ENCODE results near the gene BACH2. TPM values are rescaled to one million over a fixed set of nuclear protein-coding genes. Genes with fewer than 3 reads are reported as not detected.
"Not testable (repeated sequence)": the region's sequence is repeated elsewhere in the genome, so short reads cannot be mapped to it uniquely, and the experiment has no call there.

The BACH2 gene
- total and polyA plus RNA-seq, 4 experiments from 2014 or later = 6.5 to 48.0 (median 25.8) TPM

DNA sequence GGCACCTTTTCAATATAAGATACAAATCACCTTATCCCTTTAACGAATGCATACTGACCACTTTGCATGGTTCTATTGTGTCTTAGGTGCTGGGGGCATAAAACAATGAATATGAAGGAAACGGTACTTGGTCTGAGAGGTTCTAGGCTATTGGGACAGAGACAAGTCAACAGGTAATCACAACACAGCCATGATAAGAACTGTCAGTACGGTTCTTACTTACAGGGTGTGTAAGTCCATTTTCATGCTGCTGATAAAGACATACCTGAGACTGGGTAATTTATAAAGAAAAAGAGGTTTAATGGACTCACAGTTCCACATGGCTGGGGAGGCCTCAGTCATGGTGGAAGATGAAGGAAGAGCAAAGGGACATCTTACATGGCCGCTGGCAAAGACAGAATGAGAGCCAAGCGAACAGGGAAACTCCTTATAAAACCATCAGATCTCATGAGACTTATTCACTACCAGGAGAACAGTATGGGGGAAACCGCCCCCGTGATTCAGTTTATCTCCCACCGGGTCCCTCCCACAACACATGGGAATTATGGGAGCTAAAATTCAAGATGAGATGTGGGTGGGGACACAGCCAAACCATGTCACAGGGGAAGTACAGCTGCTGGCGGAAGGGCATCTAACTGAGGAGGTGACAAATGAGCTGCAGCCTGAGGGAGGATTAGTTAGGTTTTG lies 325.2 kb downstream of the BACH2 start:
- H3K9me3 Mint-ChIP-seq; H3K36me3 ChIP-seq (ENCODE audit: insufficient read depth, low read length); H3K4me1 ChIP-seq (ENCODE audit: insufficient read depth, low read length); H3K27ac ChIP-seq (ENCODE audit: low read depth, low read length); H3K27me3 ChIP-seq (ENCODE audit: insufficient read depth, low read length); DNase-seq; H3K4me3 ChIP-seq (ENCODE audit: low read length in 2 of 2); H3K27me3 Mint-ChIP-seq; H3K4me3 Mint-ChIP-seq; H3K9me3 ChIP-seq (ENCODE audit: control insufficient read depth in 1 of 2, low read length in 2 of 2): not testable (repeated sequence)
- intact Hi-C loops (cut with micrococcal nuclease) = loop anchor here (2.0 kb wide), 1 partner anchor 207 kb away; no protein-coding TSS in a partner anchor
- H3K4me1 Mint-ChIP-seq = peaks cover 3 to 15% (median 8%) of the 10 kb centered on the region in 4 donors
- H3K27ac Mint-ChIP-seq = peak overlapping the region in 6 of 7 donors; percentile 5 to 66 (median 56)
- POLR2A ChIA-PET (ENCODE audit: partially characterized antibody) = interaction anchor here (1.1 kb wide), 1 partner anchor 148 kb away, joined by 3 read pairs; no protein-coding TSS in a partner anchor
- peaks cover 10 to 22% of the 10 kb centered on the region in 2 donors for H3K36me3 Mint-ChIP-seq
- CTCF ChIA-PET (ENCODE audit: partially characterized antibody) = interaction anchor here (0.6 to 3.0 kb wide), 7 partner anchors 16 to 508 kb away, joined by 3 to 19 read pairs (median 3); no protein-coding TSS in a partner anchor

- intact Hi-C loops (cut with micrococcal nuclease) = loop anchor here (1.0 to 2.0 kb wide), 2 partner anchors 208 to 509 kb away; no protein-coding TSS in a partner anchor
- no peak overlapping the region for H3K27ac Mint-ChIP-seq
- Histone ChIP-seq H3K9me3 (ENCODE audit: control insufficient read depth in 1 of 2, low read length in 2 of 2) (no peaks in the 10 kb centered on the region), H3K27me3 (ENCODE audit: insufficient read depth, low read length) (no peaks in the 10 kb centered on the region), H3K27ac (ENCODE audit: low read depth, low read length) (no peak overlapping the region), H3K4me3 (ENCODE audit: low read length in 2 of 2) (no peak overlapping the region), H3K36me3 (ENCODE audit: insufficient read depth, low read length) (no peaks in the 10 kb centered on the region), H3K4me1 (ENCODE audit: insufficient read depth, low read length) (no peaks in the 10 kb centered on the region)
- no peak overlapping the region for H3K4me3 Mint-ChIP-seq
- DNase-seq = peak in 4 of 5 donors; percentile 23 to 40 (median 33)
- no peaks in the 10 kb centered on the region for H3K9me3 Mint-ChIP-seq
- peaks cover 2 to 20% (median 8%) of the 10 kb centered on the region in 4 donors for H3K4me1 Mint-ChIP-seq
- ChIA-PET POLR2A (ENCODE audit: partially characterized antibody) (interaction anchor here (0.8 kb wide), 1 partner anchor 150 kb away, joined by 3 read pairs; no protein-coding TSS in a partner anchor), CTCF (ENCODE audit: partially characterized antibody) (interaction anchor here (0.6 to 3.0 kb wide), 8 partner anchors 17 to 508 kb away, joined by 3 to 19 read pairs (median 4); no protein-coding TSS in a partner anchor)
- H3K27me3 Mint-ChIP-seq = no peaks in the 10 kb centered on the region
- peaks cover 10 to 21% of the 10 kb centered on the region in 2 donors for H3K36me3 Mint-ChIP-seq
These were observed 325.9 kb downstream of the BACH2 start for GRCh38 chr6:89970609-89971337.

DNA sequence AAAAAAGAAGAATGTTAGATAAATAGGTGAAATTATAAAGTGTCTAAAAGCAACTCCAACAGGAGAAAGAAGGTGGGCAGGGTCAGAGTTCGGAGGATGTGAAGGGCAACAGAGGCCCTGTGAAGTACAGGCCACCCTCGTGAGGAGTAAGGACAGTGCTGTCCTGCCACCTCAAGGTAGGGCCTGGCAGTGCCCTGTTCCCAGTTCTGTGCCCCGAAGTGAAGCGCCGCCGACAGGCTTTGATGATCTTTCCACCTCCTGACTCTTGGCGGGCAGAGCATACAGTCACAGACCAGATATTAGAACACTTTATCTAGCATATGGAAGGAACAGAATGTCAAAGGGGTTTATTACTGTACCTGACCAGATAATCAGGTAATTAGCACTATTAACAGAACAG lies 326.6 kb downstream of the BACH2 start:
- Histone ChIP-seq H3K4me3 (ENCODE audit: low read length in 2 of 2) (no peak overlapping the region), H3K27me3 (ENCODE audit: insufficient read depth, low read length) (no peaks in the 10 kb centered on the region), H3K36me3 (ENCODE audit: insufficient read depth, low read length) (no peaks in the 10 kb centered on the region), H3K4me1 (ENCODE audit: insufficient read depth, low read length) (no peaks in the 10 kb centered on the region), H3K9me3 (ENCODE audit: control insufficient read depth in 1 of 2, low read length in 2 of 2) (no peaks in the 10 kb centered on the region), H3K27ac (ENCODE audit: low read depth, low read length) (no peak overlapping the region)
- H3K4me3 Mint-ChIP-seq = no peak overlapping the region
- ChIA-PET POLR2A (ENCODE audit: partially characterized antibody) (interaction anchor here (0.8 kb wide), 1 partner anchor 150 kb away, joined by 3 read pairs; no protein-coding TSS in a partner anchor), CTCF (ENCODE audit: partially characterized antibody) (interaction anchor here (0.9 to 3.0 kb wide), 5 partner anchors 27 to 509 kb away, joined by 3 to 19 read pairs (median 5); no protein-coding TSS in a partner anchor)
- H3K36me3 Mint-ChIP-seq = peaks cover 6 to 21% of the 10 kb centered on the region in 2 donors
- intact Hi-C loops (cut with micrococcal nuclease) = loop anchor here (1.0 to 2.0 kb wide), 2 partner anchors 209 to 509 kb away; no protein-coding TSS in a partner anchor
- no peaks in the 10 kb centered on the region for H3K27me3 Mint-ChIP-seq
- no peak overlapping the region for H3K27ac Mint-ChIP-seq
- H3K9me3 Mint-ChIP-seq = no peaks in the 10 kb centered on the region
- no peak for DNase-seq
- H3K4me1 Mint-ChIP-seq = peaks cover 5 to 20% (median 11%) of the 10 kb centered on the region in 4 donors

DNA sequence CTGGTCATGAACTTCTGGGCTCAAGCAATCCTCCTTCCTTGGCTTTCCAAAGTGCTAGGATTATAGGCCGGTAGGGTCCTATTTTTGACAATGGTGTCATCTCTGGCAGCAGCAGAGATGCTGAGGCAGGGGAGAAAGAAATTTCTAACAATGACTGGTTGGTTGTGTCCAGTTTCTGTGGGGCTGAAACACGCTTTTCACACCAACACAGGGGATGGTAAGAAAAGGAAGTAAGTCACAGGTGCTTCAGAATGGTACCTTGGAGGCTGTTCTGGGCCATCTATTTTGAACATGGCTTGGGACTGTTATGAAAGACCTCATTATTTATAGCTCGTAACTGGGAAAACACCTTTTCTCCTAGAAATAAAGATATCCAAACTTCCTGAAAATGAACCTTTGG lies 329.7 kb downstream of the BACH2 start:
- H3K4me1 Mint-ChIP-seq = peaks cover 6 to 23% (median 12%) of the 10 kb centered on the region in 4 donors
- no peaks in the 10 kb centered on the region for H3K4me1 ChIP-seq (ENCODE audit: insufficient read depth, low read length)
- peaks cover 17 to 21% of the 10 kb centered on the region in 2 donors for H3K36me3 Mint-ChIP-seq
- no peak overlapping the region for H3K4me3 ChIP-seq (ENCODE audit: low read length in 2 of 2)
- H3K27ac ChIP-seq (ENCODE audit: low read depth, low read length) = no peak overlapping the region
- POLR2A ChIA-PET (ENCODE audit: partially characterized antibody) = no interaction called here
- no peaks in the 10 kb centered on the region for H3K36me3 ChIP-seq (ENCODE audit: insufficient read depth, low read length)
- H3K27me3 Mint-ChIP-seq = no peaks in the 10 kb centered on the region
- peak overlapping the region in 3 of 7 donors; percentile 15 to 81 (median 67) for H3K27ac Mint-ChIP-seq
- H3K9me3 Mint-ChIP-seq = no peaks in the 10 kb centered on the region
- CTCF ChIA-PET (ENCODE audit: partially characterized antibody) = interaction anchor here (1.8 to 2.1 kb wide), 2 partner anchors 10 to 512 kb away, joined by 3 to 11 read pairs; no protein-coding TSS in a partner anchor
- intact Hi-C loops (cut with micrococcal nuclease) = no loop called here
- no peaks in the 10 kb centered on the region for H3K27me3 ChIP-seq (ENCODE audit: insufficient read depth, low read length)
- no peak overlapping the region for H3K4me3 Mint-ChIP-seq
- no peak for DNase-seq
- no peaks in the 10 kb centered on the region for H3K9me3 ChIP-seq (ENCODE audit: control insufficient read depth in 1 of 2, low read length in 2 of 2)

DNA sequence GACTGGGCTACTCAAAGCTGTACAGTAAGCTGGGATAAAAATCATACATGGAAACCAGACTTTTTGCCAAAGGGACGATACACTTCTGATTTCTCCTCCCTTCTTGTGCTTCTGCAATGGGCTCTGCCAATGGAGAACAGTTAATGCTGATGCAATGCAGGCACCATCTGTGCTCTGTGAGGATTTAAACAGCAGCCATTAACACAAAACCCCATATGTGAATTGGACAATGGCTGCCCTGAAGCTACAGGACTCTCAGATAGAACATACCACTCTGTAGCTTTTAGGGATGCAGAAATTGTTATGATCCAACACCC lies 330.5 kb downstream of the BACH2 start:
- intact Hi-C loops (cut with micrococcal nuclease) = no loop called here
- Mint-ChIP-seq H3K36me3 (peaks cover 14 to 17% of the 10 kb centered on the region in 2 donors), H3K27ac (peak overlapping the region in 2 of 7 donors; percentile 44 to 81), H3K4me3 (no peak overlapping the region), H3K9me3 (no peaks in the 10 kb centered on the region), H3K27me3 (no peaks in the 10 kb centered on the region), H3K4me1 (peaks cover 9 to 28% (median 14%) of the 10 kb centered on the region in 4 donors)
- H3K9me3 ChIP-seq (ENCODE audit: control insufficient read depth in 1 of 2, low read length in 2 of 2) = no peaks in the 10 kb centered on the region
- H3K27me3 ChIP-seq (ENCODE audit: insufficient read depth, low read length) = no peaks in the 10 kb centered on the region
- H3K4me3 ChIP-seq (ENCODE audit: low read length in 2 of 2) = no peak overlapping the region
- no peak for DNase-seq
- no peaks in the 10 kb centered on the region for H3K36me3 ChIP-seq (ENCODE audit: insufficient read depth, low read length)
- POLR2A ChIA-PET (ENCODE audit: partially characterized antibody) = interaction anchor here (1.0 to 1.2 kb wide), 2 partner anchors 11 to 13 kb away, joined by 3 read pairs; no protein-coding TSS in a partner anchor
- CTCF ChIA-PET (ENCODE audit: partially characterized antibody) = interaction anchor here (1.0 to 2.1 kb wide), 4 partner anchors 11 to 513 kb away, joined by 3 to 11 read pairs (median 4); no protein-coding TSS in a partner anchor
- H3K27ac ChIP-seq (ENCODE audit: low read depth, low read length) = no peak overlapping the region
- H3K4me1 ChIP-seq (ENCODE audit: insufficient read depth, low read length) = no peaks in the 10 kb centered on the region

- Mint-ChIP-seq H3K27me3 (no peaks in the 10 kb centered on the region), H3K27ac (peak overlapping the region in 3 of 7 donors; percentile 4 to 38 (median 9)), H3K4me1 (peaks cover 9 to 32% (median 14%) of the 10 kb centered on the region in 4 donors), H3K36me3 (peaks cover 14 to 21% of the 10 kb centered on the region in 2 donors), H3K4me3 (no peak overlapping the region), H3K9me3 (no peaks in the 10 kb centered on the region)
- intact Hi-C loops (cut with micrococcal nuclease) = no loop called here
- ChIA-PET CTCF (ENCODE audit: partially characterized antibody) (interaction anchor here (1.0 to 2.1 kb wide), 4 partner anchors 11 to 513 kb away, joined by 3 to 11 read pairs (median 4); no protein-coding TSS in a partner anchor), POLR2A (ENCODE audit: partially characterized antibody) (interaction anchor here (1.0 to 1.2 kb wide), 2 partner anchors 11 to 13 kb away, joined by 3 read pairs; no protein-coding TSS in a partner anchor)
- no peaks in the 10 kb centered on the region for H3K36me3 ChIP-seq (ENCODE audit: insufficient read depth, low read length)
- no peaks in the 10 kb centered on the region for H3K27me3 ChIP-seq (ENCODE audit: insufficient read depth, low read length)
- no peaks in the 10 kb centered on the region for H3K9me3 ChIP-seq (ENCODE audit: control insufficient read depth in 1 of 2, low read length in 2 of 2)
- H3K27ac ChIP-seq (ENCODE audit: low read depth, low read length) = no peak overlapping the region
- no peak overlapping the region for H3K4me3 ChIP-seq (ENCODE audit: low read length in 2 of 2)
- DNase-seq = no peak
- no peaks in the 10 kb centered on the region for H3K4me1 ChIP-seq (ENCODE audit: insufficient read depth, low read length)
These were observed 331.0 kb downstream of the BACH2 start for GRCh38 chr6:89965441-89966227.
